NT2/D1 (cell line): ENCODE results near the gene GRK5.

Experiments used
- SUZ12 ChIP-seq: IDR thresholded peaks from 2 replicates; pipeline ENCODE4 v1.6.1; 2011; ENCODE audit not compliant: insufficient read length, insufficient read depth; ENCODE audit errors: extremely low read depth
- YY1 ChIP-seq: IDR thresholded peaks from 2 replicates; pipeline ENCODE4 v1.6.1; 2011; ENCODE audit not compliant: insufficient read length, insufficient read depth
- ZNF274 ChIP-seq: IDR thresholded peaks from 2 replicates; pipeline ENCODE4 v1.6.1; 2011; ENCODE audit warnings: mild to moderate bottlenecking, low read depth, low read length

DNA sequence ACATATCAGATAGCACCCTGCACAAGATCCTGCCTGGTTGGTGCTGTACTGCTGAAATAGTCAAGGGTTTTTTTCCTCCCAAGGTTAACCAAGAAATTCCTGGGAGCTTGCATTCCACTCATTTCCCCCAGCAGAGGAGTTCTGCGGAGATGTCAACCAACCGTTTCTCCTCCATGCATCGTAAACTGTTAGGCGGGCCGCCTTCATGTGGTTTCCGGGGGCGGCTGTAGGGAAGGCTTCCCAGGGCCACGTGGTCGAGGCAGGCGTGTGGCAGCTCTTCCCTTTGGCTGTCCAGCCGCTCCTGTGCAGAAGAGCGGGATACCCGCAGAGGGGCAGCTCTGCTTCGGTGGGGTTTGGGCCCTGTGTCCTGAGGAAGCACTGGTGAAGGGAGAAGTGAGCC lies 221.4 kb downstream of the GRK5 start:
- TF ChIP-seq ZNF274 (no peak), YY1 (no peak), SUZ12 (no peak)
